ENCODE results near the gene E2F3.

The E2F3 gene

GRCh38 chr6:20379231-20379630 is 22.4 kb upstream of the E2F3 start:
- TF ChIP-seq CTCF (conservative IDR thresholded peaks at IDR 0.05), result no peak
- no peak overlapping the region for H3K27ac ChIP-seq

GRCh38 chr6:20386218-20386617 is 15.5 kb upstream of the E2F3 start:
- TF ChIP-seq CTCF (conservative IDR thresholded peaks at IDR 0.05) (no peak), ZFX (IDR thresholded peaks at IDR 0.05) (no peak)
- no peak overlapping the region for H3K27ac ChIP-seq

- TF ChIP-seq CTCF (conservative IDR thresholded peaks at IDR 0.05), result no peak
- TF ChIP-seq ZFX (IDR thresholded peaks at IDR 0.05), result no peak
- no peak overlapping the region for H3K27ac ChIP-seq
Observed at GRCh38 chr6:20389066-20389465, 12.6 kb upstream of the E2F3 start.

GRCh38 chr6:20393297-20393696 is 8.4 kb upstream of the E2F3 start:
- TF ChIP-seq ZFX (IDR thresholded peaks at IDR 0.05) (no peak), CTCF (conservative IDR thresholded peaks at IDR 0.05) (no peak)

GRCh38 chr6:20399518-20399917 is 2.2 kb upstream of the E2F3 start:
- no peak for TF ChIP-seq ZFX (IDR thresholded peaks at IDR 0.05)
- no peak overlapping the region for H3K27ac ChIP-seq

More at GRCh38 chr6:20393297-20393696, 8.4 kb upstream of the E2F3 start:
- H3K27ac ChIP-seq, result no peak overlapping the region

- peak; percentile 74 for TF ChIP-seq CTCF (conservative IDR thresholded peaks at IDR 0.05)
- no peak for TF ChIP-seq ZFX (IDR thresholded peaks at IDR 0.05)
- H3K27ac ChIP-seq, result peak overlapping the region; percentile 48
Observed at GRCh38 chr6:20400456-20401204, 1.0 kb upstream of the E2F3 start.

- peak overlapping the region; percentile 100 for H3K27ac ChIP-seq
- TF ChIP-seq CTCF (conservative IDR thresholded peaks at IDR 0.05) (no peak), ZFX (IDR thresholded peaks at IDR 0.05) (no peak)
Observed at GRCh38 chr6:20402092-20402341, 338 bp downstream of the E2F3 start.

GRCh38 chr6:20402342-20403069 is 827 bp downstream of the E2F3 start:
- peak overlapping the region; percentile 100 for H3K27ac ChIP-seq
- TF ChIP-seq ZFX (IDR thresholded peaks at IDR 0.05), result no peak
- no peak for TF ChIP-seq CTCF (conservative IDR thresholded peaks at IDR 0.05)
